Fibroblast of lung (primary cell): ENCODE measurements around the gene REV1. TPM values are rescaled to one million over a fixed set of nuclear protein-coding genes. Genes with fewer than 3 reads are reported as not detected.
"Not testable (repeated sequence)": the region's sequence is repeated elsewhere in the genome, so short reads cannot be mapped to it uniquely, and the experiment has no call there.

Source experiments
- DNase-seq, 2 donors: peaks; one replicate each; pipeline versions ENCODE4 v3.0.0 to v3.0.0-alpha.2; 2010; ENCODE audit warnings: low read depth in 2 of 2
- H2AFZ ChIP-seq: 2 replicates; pipeline ENCODE4 v1.5.1; 2012; ENCODE audit warnings: low read length, control low read depth, inconsistent platforms
- H3K27ac ChIP-seq: 2 replicates; pipeline ENCODE4 v1.5.1; 2011; ENCODE audit warnings: low read length, control low read depth; ENCODE audit not compliant: insufficient read depth
- H3K27me3 ChIP-seq: 2 replicates; pipeline ENCODE4 v1.5.1; 2011; ENCODE audit warnings: mild to moderate bottlenecking, low read length; ENCODE audit not compliant: control insufficient read depth, insufficient read depth
- H3K36me3 ChIP-seq: 2 replicates; pipeline ENCODE4 v1.5.1; 2011; ENCODE audit warnings: low read length; ENCODE audit not compliant: control insufficient read depth, insufficient read depth
- H3K4me1 ChIP-seq: 2 replicates; pipeline ENCODE4 v1.5.1; 2011; ENCODE audit warnings: low read length; ENCODE audit not compliant: control insufficient read depth, insufficient read depth; ENCODE audit errors: extremely low read depth
- H3K4me2 ChIP-seq: 2 replicates; pipeline ENCODE4 v1.5.1; 2011; ENCODE audit warnings: low read length, control low read depth; ENCODE audit not compliant: insufficient read depth; ENCODE audit errors: extremely low read depth
- H3K4me3 ChIP-seq, 4 experiments: fragments of 200-600 bp in 1 of 4; sonication (generic) in 1 of 4; replicated peaks in 1 of 4; 2 replicates each; pipeline ENCODE4 v1.5.1; 2011 to 2016; ENCODE audit warnings: low read length in 4 of 4, low read depth in 3 of 4, mild to moderate bottlenecking in 3 of 4, control low read depth in 2 of 4, inconsistent platforms in 1 of 4, mixed read lengths in 1 of 4; ENCODE audit not compliant: insufficient read depth in 1 of 4; ENCODE audit errors: control extremely low read depth in 1 of 4
- H3K79me2 ChIP-seq: 2 replicates; pipeline ENCODE4 v1.5.1; 2012; ENCODE audit warnings: mild to moderate bottlenecking, low read length, inconsistent platforms; ENCODE audit not compliant: control insufficient read depth, insufficient read depth
- H3K9ac ChIP-seq: 2 replicates; pipeline ENCODE4 v1.5.1; 2011; ENCODE audit warnings: mild to moderate bottlenecking, low read length, control low read depth; ENCODE audit not compliant: insufficient read depth
- H3K9me3 ChIP-seq: 2 replicates; pipeline ENCODE4 v1.5.1; 2012; ENCODE audit warnings: low read depth, low read length; ENCODE audit not compliant: control insufficient read depth, insufficient read depth
- H4K20me1 ChIP-seq: 2 replicates; pipeline ENCODE4 v1.5.1; 2011; ENCODE audit warnings: low read length; ENCODE audit not compliant: control insufficient read depth, insufficient read depth; ENCODE audit errors: extremely low read depth
- CTCF ChIP-seq, 2 donors: IDR thresholded peaks in 1 of 2; conservative IDR thresholded peaks in 1 of 2; 1 replicate in 1 of 2; 2 replicates in 1 of 2; pipeline ENCODE4 v1.5.1; 2011 to 2012; ENCODE audit warnings: low read length in 2 of 2, control low read depth in 1 of 2, inconsistent platforms in 1 of 2, low read depth in 1 of 2, mild to moderate bottlenecking in 1 of 2
- EZH2 ChIP-seq: IDR thresholded peaks from 2 replicates; pipeline ENCODE4 v1.5.1; 2012; ENCODE audit warnings: low read length, control low read depth, mild to moderate bottlenecking; ENCODE audit errors: missing control alignments
- polyA plus RNA-seq, 2 donors: library from polyadenylated mRNA; depleted of rRNA in 1 of 2; stranded (reverse) in 1 of 2; unstranded in 1 of 2; fragments of >200 nt; gene quantifications; 2 replicates each; pipeline ENCODE4 v1.2.1, GENCODE V29; 2011 to 2012; ENCODE audit warnings: missing spikeins in 1 of 2
- total RNA-seq: library from RNA; depleted of rRNA; stranded (reverse); fragments of >200 nt; gene quantifications from 2 replicates; pipeline ENCODE4 v1.2.1, GENCODE V29; 2014

The REV1 gene
- total and polyA plus RNA-seq, 2 donors (not counting 1 experiment from before 2014, with no cell fraction given), result 19.3 to 39.3 TPM

GRCh38 chr2:99356853-99357252 lies 133.0 kb downstream of the REV1 start:
- no peaks in the 10 kb centered on the region for H3K27me3 ChIP-seq
- H3K36me3 ChIP-seq, result no peaks in the 10 kb centered on the region
- no peak overlapping the region for H3K9ac ChIP-seq
- H4K20me1 ChIP-seq, result no peaks in the 10 kb centered on the region
- H3K9me3 ChIP-seq, result no peaks in the 10 kb centered on the region
- no peak overlapping the region for H2AFZ ChIP-seq
- TF ChIP-seq CTCF (conservative IDR thresholded peaks at IDR 0.05 in 1 of 2, IDR thresholded peaks at IDR 0.05 in 1 of 2; ENCODE audit: low read depth in 1 of 2, low read length in 2 of 2) (no peak), EZH2 (no peak)
- peaks cover 54% of the 10 kb centered on the region for H3K79me2 ChIP-seq
- H3K27ac ChIP-seq, result no peak overlapping the region
- no peak overlapping the region for H3K4me2 ChIP-seq
- no peak overlapping the region for H3K4me3 ChIP-seq
- H3K4me1 ChIP-seq, result no peaks in the 10 kb centered on the region
- no peak for DNase-seq

- H3K9me3 ChIP-seq, H2AFZ ChIP-seq, H3K4me3 ChIP-seq, H3K27ac ChIP-seq, H3K4me1 ChIP-seq, H3K9ac ChIP-seq, H3K4me2 ChIP-seq, H3K36me3 ChIP-seq, H3K27me3 ChIP-seq, DNase-seq, H4K20me1 ChIP-seq: not testable (repeated sequence)
- H3K79me2 ChIP-seq, result peaks cover 72% of the 10 kb centered on the region
Observed at GRCh38 chr2:99354825-99355224, 135.0 kb downstream of the REV1 start.

- no peak overlapping the region for H3K27ac ChIP-seq
- H3K4me1 ChIP-seq, result no peaks in the 10 kb centered on the region
- peaks cover 71% of the 10 kb centered on the region for H3K79me2 ChIP-seq
- no peaks in the 10 kb centered on the region for H3K27me3 ChIP-seq
- H4K20me1 ChIP-seq, result no peaks in the 10 kb centered on the region
- no peak overlapping the region for H3K4me3 ChIP-seq
- no peak overlapping the region for H3K9ac ChIP-seq
- no peak for TF ChIP-seq EZH2
- TF ChIP-seq CTCF (conservative IDR thresholded peaks at IDR 0.05 in 1 of 2, IDR thresholded peaks at IDR 0.05 in 1 of 2; ENCODE audit: low read depth in 1 of 2, low read length in 2 of 2), result no peak
- no peak overlapping the region for H3K4me2 ChIP-seq
- H3K9me3 ChIP-seq, result no peaks in the 10 kb centered on the region
- no peaks in the 10 kb centered on the region for H3K36me3 ChIP-seq
- peak in 1 of 2 donors; percentile 68 for DNase-seq
- no peak overlapping the region for H2AFZ ChIP-seq
Observed at GRCh38 chr2:99354070-99354469, 135.7 kb downstream of the REV1 start.

Other genes starting within 250 kb of the REV1 start
- not detected in 2 replicates for gene LYG2, start 234.4 kb downstream of the REV1 start, total RNA-seq
- not detected in 2 replicates for gene LYG2, start 234.4 kb downstream of the REV1 start, polyA plus RNA-seq
- 0.26 and 0.50 TPM in 2 replicates for gene LYG1, start 188.8 kb downstream of the REV1 start, total RNA-seq
- 0.34 and 0.44 TPM in 2 replicates for gene LYG1, start 188.8 kb downstream of the REV1 start, polyA plus RNA-seq
- 44.2 and 46.7 TPM in 2 replicates for gene TXNDC9, start 153.7 kb downstream of the REV1 start, total RNA-seq
- 59.0 and 65.0 TPM in 2 replicates for gene TXNDC9, start 153.7 kb downstream of the REV1 start, polyA plus RNA-seq
- 18.5 and 22.8 TPM in 2 replicates for gene EIF5B, start 152.6 kb downstream of the REV1 start, total RNA-seq
- gene EIF5B, start 152.6 kb downstream of the REV1 start, polyA plus RNA-seq, result 7.4 and 9.7 TPM in 2 replicates